Dermis microvascular lymphatic vessel endothelial cell (primary cell): ENCODE data around the gene AGBL1. TPM values are rescaled to one million over a fixed set of nuclear protein-coding genes. Genes with fewer than 3 reads are reported as not detected.

ENCODE experiments used
- DNase-seq, 2 donors: peaks; one replicate each; pipeline versions ENCODE4 v3.0.0 to v3.0.0-alpha.2; 2010; ENCODE audit warnings: low read depth in 2 of 2
- total RNA-seq: library from RNA; depleted of rRNA; stranded (reverse); fragments of >200 nt; gene quantifications from 2 replicates; pipeline ENCODE4 v1.2.1, GENCODE V29; 2014

The AGBL1 gene
- total RNA-seq, 1 donor from 2014 or later: not detected

GRCh38 chr15:87047203-87047965 lies 967.7 kb downstream of the AGBL1 start:
- DNase-seq: no peak
